HUES48 (cell line): Measurements from ENCODE around the gene LOXL1.

Experiments used
- H3K27ac ChIP-seq: one replicate; pipeline ENCODE4 v1.7.0; 2013; ENCODE audit warnings: low read depth, low read length, inconsistent platforms
- H3K27me3 ChIP-seq: 2 replicates; pipeline ENCODE4 v1.6.1; 2013; ENCODE audit warnings: mild to moderate bottlenecking, low read length; ENCODE audit not compliant: control insufficient read depth, insufficient read depth
- H3K36me3 ChIP-seq: 2 replicates; pipeline ENCODE4 v1.6.1; 2013; ENCODE audit warnings: low read length; ENCODE audit not compliant: control insufficient read depth, insufficient read depth
- H3K4me1 ChIP-seq: 2 replicates; pipeline ENCODE4 v1.6.1; 2013; ENCODE audit warnings: mild to moderate bottlenecking, low read length; ENCODE audit not compliant: control insufficient read depth, insufficient read depth
- H3K4me3 ChIP-seq: 2 replicates; pipeline ENCODE4 v1.5.1; 2013; ENCODE audit warnings: mild to moderate bottlenecking, low read depth, low read length
- H3K9ac ChIP-seq: 2 replicates; pipeline ENCODE4 v1.6.1; 2013; ENCODE audit warnings: mild to moderate bottlenecking, low read depth, low read length, moderate library complexity
- H3K9me3 ChIP-seq: 2 replicates; pipeline ENCODE4 v1.6.1; 2013; ENCODE audit warnings: low read length; ENCODE audit not compliant: control insufficient read depth, insufficient read depth

The LOXL1 gene

GRCh38 chr15:73985101-73985873, 59.0 kb downstream of the LOXL1 start:
- H3K27ac ChIP-seq, result no peak overlapping the region
- H3K9ac ChIP-seq, result no peak overlapping the region
- H3K27me3 ChIP-seq, result no peaks in the 10 kb centered on the region
- no peaks in the 10 kb centered on the region for H3K4me1 ChIP-seq
- H3K9me3 ChIP-seq, result no peaks in the 10 kb centered on the region
- H3K36me3 ChIP-seq, result no peaks in the 10 kb centered on the region
- H3K4me3 ChIP-seq, result no peak overlapping the region

- Histone ChIP-seq H3K4me3 (no peak overlapping the region), H3K27me3 (no peaks in the 10 kb centered on the region), H3K9me3 (no peaks in the 10 kb centered on the region), H3K27ac (no peak overlapping the region), H3K4me1 (no peaks in the 10 kb centered on the region; the same call in 1 of the 2 replicates), H3K9ac (no peak overlapping the region), H3K36me3 (no peaks in the 10 kb centered on the region)
These were observed 60.0 kb downstream of the LOXL1 start for GRCh38 chr15:73986055-73986775.

GRCh38 chr15:73986776-73987056, 60.5 kb downstream of the LOXL1 start:
- Histone ChIP-seq H3K9ac (no peak overlapping the region), H3K4me1 (no peaks in the 10 kb centered on the region; the same call in 1 of the 2 replicates), H3K36me3 (no peaks in the 10 kb centered on the region), H3K27me3 (no peaks in the 10 kb centered on the region), H3K9me3 (no peaks in the 10 kb centered on the region), H3K27ac (no peak overlapping the region), H3K4me3 (no peak overlapping the region)

GRCh38 chr15:73987250-73987649, 61.0 kb downstream of the LOXL1 start:
- Histone ChIP-seq H3K4me1 (no peaks in the 10 kb centered on the region; the same call in 1 of the 2 replicates), H3K27me3 (no peaks in the 10 kb centered on the region), H3K27ac (no peak overlapping the region), H3K36me3 (no peaks in the 10 kb centered on the region), H3K9me3 (no peaks in the 10 kb centered on the region), H3K4me3 (no peak overlapping the region), H3K9ac (no peak overlapping the region)

GRCh38 chr15:73987681-73988444, 61.6 kb downstream of the LOXL1 start:
- Histone ChIP-seq H3K9ac (no peak overlapping the region), H3K27ac (no peak overlapping the region), H3K36me3 (no peaks in the 10 kb centered on the region), H3K9me3 (no peaks in the 10 kb centered on the region), H3K4me3 (no peak overlapping the region), H3K4me1 (no peaks in the 10 kb centered on the region; the same call in 1 of the 2 replicates), H3K27me3 (no peaks in the 10 kb centered on the region)

- H3K27me3 ChIP-seq, result no peaks in the 10 kb centered on the region; the same call in 1 of the 2 replicates
- H3K9ac ChIP-seq, result no peak overlapping the region
- no peak overlapping the region for H3K27ac ChIP-seq
- no peaks in the 10 kb centered on the region; the same call in 1 of the 2 replicates for H3K4me1 ChIP-seq
- no peaks in the 10 kb centered on the region for H3K36me3 ChIP-seq
- H3K4me3 ChIP-seq, result no peak overlapping the region
- H3K9me3 ChIP-seq, result no peaks in the 10 kb centered on the region
These were observed 62.2 kb downstream of the LOXL1 start for GRCh38 chr15:73988445-73988969.

- no peak overlapping the region for H3K4me3 ChIP-seq
These were observed 62.9 kb downstream of the LOXL1 start for GRCh38 chr15:73989001-73989798.

GRCh38 chr15:73990250-73991005, 64.2 kb downstream of the LOXL1 start:
- Histone ChIP-seq H3K27ac (no peak overlapping the region), H3K36me3 (no peaks in the 10 kb centered on the region), H3K9ac (no peak overlapping the region), H3K9me3 (no peaks in the 10 kb centered on the region), H3K4me3 (no peak overlapping the region), H3K4me1 (peaks cover 3% of the 10 kb centered on the region), H3K27me3 (no peaks in the 10 kb centered on the region; the same call in 1 of the 2 replicates)

More at GRCh38 chr15:73989001-73989798, 62.9 kb downstream of the LOXL1 start:
- Histone ChIP-seq H3K9me3 (no peaks in the 10 kb centered on the region), H3K36me3 (no peaks in the 10 kb centered on the region), H3K27me3 (no peaks in the 10 kb centered on the region; the same call in 1 of the 2 replicates), H3K4me1 (peaks cover 3% of the 10 kb centered on the region), H3K27ac (no peak overlapping the region), H3K9ac (no peak overlapping the region)

- Histone ChIP-seq H3K4me3 (peak overlapping the region; percentile 79), H3K27ac (no peak overlapping the region), H3K4me1 (peaks cover 3% of the 10 kb centered on the region), H3K27me3 (no peaks in the 10 kb centered on the region; the same call in 1 of the 2 replicates), H3K9ac (no peak overlapping the region), H3K36me3 (0 out of 2 replicates have a peak, but pooled peaks cover 2% of the 10 kb centered on the region), H3K9me3 (no peaks in the 10 kb centered on the region)
These were observed 65.0 kb downstream of the LOXL1 start for GRCh38 chr15:73991260-73991659.
